GM21576 (cell line): ENCODE results near the gene HMCN1.
A peak's percentile ranks its signal among the peaks of the same experiment; 100 is the strongest.

Experiments used
- ATAC-seq: cut with Tn5 transposase; IDR thresholded peaks from one replicate; pipeline ENCODE4 v1.9.1; 2021; ENCODE audit warnings: mild to moderate bottlenecking, moderate library complexity; ENCODE audit not compliant: unreplicated experiment

HMCN1 gene

DNA sequence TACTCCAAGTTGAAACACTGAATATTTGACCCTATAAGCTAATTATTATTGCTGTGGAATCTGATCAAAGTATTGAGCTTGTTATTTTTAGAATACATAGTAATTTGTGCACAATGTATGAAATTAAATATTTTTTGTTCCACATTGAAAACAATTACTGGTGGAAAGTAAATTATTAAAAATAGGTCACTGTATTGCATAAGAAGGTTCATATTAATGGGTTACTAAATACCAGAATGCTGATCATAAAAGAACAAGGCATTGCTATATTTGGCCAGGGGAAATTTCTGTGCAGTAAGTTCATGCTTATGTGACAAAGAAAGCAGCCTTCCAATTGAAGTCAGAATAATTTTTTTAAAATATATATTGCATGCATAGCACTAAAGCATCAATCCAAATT is 481.4 kb downstream of the HMCN1 start:
- no peak for ATAC-seq

DNA sequence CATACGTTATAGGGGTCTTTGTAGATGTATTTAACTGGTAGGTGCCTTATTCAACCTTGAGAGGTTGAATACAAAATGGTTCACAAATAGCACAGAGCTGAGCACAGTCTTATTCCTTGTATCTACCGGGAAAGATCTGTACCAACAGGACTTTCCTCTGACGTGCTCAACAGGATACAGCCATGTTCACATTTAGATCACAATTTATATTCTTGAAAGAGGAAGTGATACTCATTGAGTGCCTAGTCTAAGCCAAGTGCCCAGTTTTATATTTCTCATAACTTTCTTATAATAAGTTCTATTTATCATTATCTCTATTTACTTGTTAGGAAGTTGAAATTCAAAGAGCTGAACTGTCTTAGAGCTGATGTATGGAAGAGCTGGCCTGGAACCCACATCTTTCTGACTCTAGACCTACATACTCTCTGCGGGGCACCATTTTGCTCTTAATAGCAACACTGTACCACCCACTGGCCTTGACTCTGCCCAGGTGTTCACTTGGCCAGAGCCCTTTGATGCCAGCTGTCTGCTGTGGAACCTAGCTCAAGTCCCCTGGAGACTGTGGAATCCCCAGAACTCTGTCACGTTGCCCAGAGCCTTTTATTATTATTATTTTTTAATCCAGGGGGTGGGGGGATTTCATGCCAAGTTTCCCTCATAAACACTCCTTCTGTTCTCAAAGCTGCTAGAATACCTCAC is 484.6 kb downstream of the HMCN1 start:
- ATAC-seq = peak; percentile 93

DNA sequence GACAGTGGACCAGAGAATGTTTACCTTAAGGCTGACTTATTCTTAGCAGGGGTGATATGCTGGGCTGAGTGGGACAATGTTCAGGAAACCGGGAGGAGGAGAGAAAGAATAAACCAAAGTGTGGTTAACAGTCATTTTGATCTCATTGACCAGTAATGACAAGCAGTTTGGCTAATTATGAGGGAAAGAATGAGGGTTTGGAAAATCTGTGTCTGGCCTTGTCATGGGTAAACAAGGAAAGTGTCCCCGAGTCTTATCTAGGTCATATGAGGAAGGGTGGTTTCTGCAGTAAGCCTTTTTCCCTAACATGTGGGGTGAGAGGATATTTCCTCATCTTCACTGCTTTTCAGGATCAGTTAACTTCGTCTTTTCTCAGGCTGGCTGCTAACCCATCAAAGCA is 485.9 kb downstream of the HMCN1 start:
- no peak for ATAC-seq

DNA sequence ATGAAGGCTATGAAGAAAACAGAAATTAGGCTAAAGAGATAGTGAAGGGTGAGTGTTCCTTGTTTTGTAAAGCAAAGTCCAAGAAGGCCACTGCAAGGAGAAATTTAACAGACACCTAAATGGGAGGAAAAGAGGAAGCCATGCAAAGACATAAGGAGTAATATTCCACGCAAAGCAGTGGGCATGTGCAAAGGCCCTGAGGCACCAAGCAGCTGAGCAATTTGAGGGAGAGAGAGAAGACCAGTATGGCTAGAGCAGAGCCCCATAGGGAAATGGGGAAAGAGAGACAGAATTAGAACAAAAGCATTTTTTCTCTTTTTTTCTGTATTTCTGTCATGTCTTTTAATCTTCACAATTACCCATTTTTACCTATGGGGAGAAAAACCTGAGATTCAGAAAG is 486.7 kb downstream of the HMCN1 start:
- ATAC-seq = no peak

DNA sequence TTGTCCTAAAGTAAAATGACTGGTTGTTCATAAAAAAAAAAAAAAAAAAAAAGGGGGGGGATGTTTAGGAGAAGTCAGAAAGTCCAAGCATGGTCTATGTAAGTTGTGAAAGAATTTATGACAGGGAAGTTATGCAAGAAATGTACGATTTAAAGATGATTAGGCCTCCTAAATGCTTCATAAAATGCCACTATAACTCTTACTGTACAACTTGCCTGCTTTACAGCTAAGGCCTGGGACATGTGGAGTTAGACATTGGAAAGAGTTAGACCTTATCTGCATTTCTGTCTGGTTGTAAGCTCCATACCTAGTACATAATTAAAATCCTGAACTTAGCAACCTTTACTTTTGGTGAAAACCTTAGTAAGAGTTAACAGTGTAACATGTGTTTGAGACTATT is 490.9 kb downstream of the HMCN1 start:
- no peak for ATAC-seq

GRCh38 chr1:186228749-186229148 is 494.6 kb downstream of the HMCN1 start:
- no peak for ATAC-seq

GRCh38 chr1:186231861-186232436 is 497.8 kb downstream of the HMCN1 start:
- ATAC-seq = no peak

GRCh38 chr1:186234976-186235686 is 500.9 kb downstream of the HMCN1 start:
- ATAC-seq = no peak

DNA sequence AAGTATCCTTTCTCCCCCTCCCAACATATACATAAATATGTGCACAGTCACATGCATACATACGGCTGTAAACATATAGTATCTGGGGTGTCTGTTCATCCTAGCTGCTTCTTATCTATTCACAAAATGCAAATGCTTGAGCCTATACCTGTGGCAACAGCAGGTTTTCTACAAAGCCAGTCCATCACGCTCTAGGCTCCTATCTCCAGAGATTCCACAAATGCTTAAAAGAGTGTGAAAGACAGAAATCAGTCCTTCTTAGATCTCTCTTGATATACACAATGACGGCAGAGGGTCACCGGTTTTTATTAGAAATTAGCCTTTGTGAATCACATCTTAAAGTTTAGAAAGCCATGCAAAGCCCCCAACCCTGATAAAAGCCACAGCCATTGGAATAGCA is 501.5 kb downstream of the HMCN1 start:
- no peak for ATAC-seq

GRCh38 chr1:186236921-186237320 is 502.7 kb downstream of the HMCN1 start:
- no peak for ATAC-seq

DNA sequence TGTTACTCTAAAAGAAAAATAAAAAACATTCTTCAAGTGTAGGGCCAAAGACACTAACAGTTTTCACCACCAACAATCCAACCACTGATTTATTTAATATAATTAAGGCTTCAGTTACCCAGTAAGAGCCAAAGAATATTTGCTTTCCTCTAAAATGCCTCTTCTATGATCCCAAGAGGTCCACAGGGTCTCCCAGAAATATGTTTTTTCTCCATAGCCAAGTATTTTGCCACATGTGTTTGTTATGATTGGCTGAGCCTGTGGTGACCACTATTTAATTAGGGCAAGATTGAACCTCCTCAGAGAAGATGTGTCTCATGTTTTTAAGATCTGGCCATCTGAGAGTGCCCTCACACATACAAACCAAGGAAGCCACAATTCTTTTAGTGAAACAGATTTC is 505.0 kb downstream of the HMCN1 start:
- no peak for ATAC-seq

GRCh38 chr1:186240436-186240835 is 506.2 kb downstream of the HMCN1 start:
- no peak for ATAC-seq
